ENCODE data around the gene LHX5.

- TF ChIP-seq CTCF (conservative IDR thresholded peaks at IDR 0.05 in 1 of 2, IDR thresholded peaks at IDR 0.05 in 1 of 2; ENCODE audit: extremely low read depth in 1 of 2, insufficient read depth in 1 of 2, low read depth in 1 of 2, low read length in 2 of 2) (no peak), EZH2 (IDR thresholded peaks at IDR 0.05; ENCODE audit: borderline replicate concordance, low read length) (no peak)
Observed at GRCh38 chr12:113452458-113452857, 19.2 kb downstream of the LHX5 start.
